OCI-LY7 (cell line): ENCODE measurements around the gene ZMYND15. TPM values are rescaled to one million over a fixed set of nuclear protein-coding genes. Genes with fewer than 3 reads are reported as not detected.

Source experiments
- BruUV-seq: library from RNA; stranded (reverse); fragments of 400-500 nt; replicated peaks from 2 replicates; lab custom pipeline; 2021; lab: Mats Ljungman, UMichigan
- CTCF ChIA-PET: fragments of 300-600 bp; sonication (Branson Sonifier 250); formaldehyde crosslinking; loops from one replicate; lab custom pipeline; 2022; ENCODE audit warnings: antibody characterized with exemption; ENCODE audit not compliant: unreplicated experiment; lab: Charles Lee
- POLR2A ChIA-PET: fragments of 300-600 bp; sonication (Branson Sonifier 250); formaldehyde crosslinking; loops from one replicate; lab custom pipeline; 2022; ENCODE audit warnings: antibody characterized with exemption; lab: Charles Lee
- DNase-seq: peaks from one replicate; pipeline ENCODE4 v3.0.0-alpha.2; 2015; ENCODE audit warnings: low spot score
- H2AFZ ChIP-seq: fragments of 200-600 bp; sonication (generic), shearing (Covaris generic); 2 replicates; pipeline ENCODE4 v1.6.1; 2014; ENCODE audit warnings: mild to moderate bottlenecking, antibody characterized with exemption, low read length, moderate library complexity
- H3K27ac ChIP-seq: fragments of 200-600 bp; sonication (generic); 2 replicates; pipeline ENCODE4 v1.5.1; 2014; ENCODE audit warnings: mixed run types, low read depth, mild to moderate bottlenecking, moderate library complexity, low read length, inconsistent platforms; ENCODE audit not compliant: poor library complexity, severe bottlenecking
- H3K36me3 ChIP-seq: fragments of 200-600 bp; sonication (generic); 2 replicates; pipeline ENCODE4 v1.6.1; 2014; ENCODE audit warnings: mild to moderate bottlenecking, antibody characterized with exemption, low read length, moderate library complexity, mixed read lengths; ENCODE audit not compliant: insufficient read depth
- H3K4me1 ChIP-seq: fragments of 200-600 bp; sonication (generic); 2 replicates; pipeline ENCODE4 v1.5.1; 2014; ENCODE audit warnings: mild to moderate bottlenecking, low read length; ENCODE audit not compliant: insufficient read depth, poor library complexity, severe bottlenecking
- H3K4me2 ChIP-seq: fragments of 200-600 bp; sonication (generic); 2 replicates; pipeline ENCODE4 v1.6.1; 2014; ENCODE audit warnings: mild to moderate bottlenecking, low read length
- H3K4me3 ChIP-seq: fragments of 200-600 bp; sonication (generic); 2 replicates; pipeline ENCODE4 v1.5.1; 2014; ENCODE audit warnings: mild to moderate bottlenecking, low read depth, low read length; ENCODE audit not compliant: poor library complexity, severe bottlenecking
- H3K79me2 ChIP-seq: fragments of 200-600 bp; sonication (generic); 2 replicates; pipeline ENCODE4 v1.6.1; 2016; ENCODE audit warnings: low read depth, mild to moderate bottlenecking, low read length, moderate library complexity, mixed read lengths; ENCODE audit not compliant: insufficient read depth
- H3K9me2 ChIP-seq: fragments of 200-600 bp; sonication (generic); 2 replicates; pipeline ENCODE4 v1.6.1; 2016; ENCODE audit warnings: mild to moderate bottlenecking, low read length, mixed read lengths; ENCODE audit not compliant: insufficient read depth
- H3K9me3 ChIP-seq: fragments of 200-600 bp; sonication (generic); 2 replicates; pipeline ENCODE4 v1.6.1; 2014; ENCODE audit warnings: mild to moderate bottlenecking, mixed run types, low read length, mixed read lengths
- H4K20me1 ChIP-seq: fragments of 200-600 bp; sonication (generic); 2 replicates; pipeline ENCODE4 v1.6.1; 2014; ENCODE audit warnings: mild to moderate bottlenecking, antibody characterized with exemption, low read length, moderate library complexity, mixed read lengths; ENCODE audit not compliant: insufficient read depth
- CTCF ChIP-seq: fragments of 200-600 bp; sonication (generic); conservative IDR thresholded peaks from 2 replicates; pipeline ENCODE4 v1.5.1; 2014; ENCODE audit warnings: mild to moderate bottlenecking, antibody characterized with exemption, low read length, moderate library complexity, mixed read lengths
- EZH2phosphoT487 ChIP-seq: fragments of 200-600 bp; sonication (generic); IDR thresholded peaks from 2 replicates; pipeline ENCODE4 v1.6.1; 2018; ENCODE audit warnings: low read depth, borderline replicate concordance, mild to moderate bottlenecking, mixed run types, antibody characterized with exemption, low read length, moderate library complexity, mixed read lengths
- intact Hi-C: fragments of 100-400 bp; cut with micrococcal nuclease; formaldehyde crosslinking; loops from one replicate; pipeline ENCODE4 v1.10.0; 2022; ENCODE audit not compliant: unreplicated experiment
- total RNA-seq, 2 experiments: library from RNA; depleted of rRNA in 1 of 2; stranded (reverse); fragments of >200 nt in 1 of 2; shearing (Covaris generic) in 1 of 2; gene quantifications; 2 replicates each; pipeline ENCODE4 v1.2.3, GENCODE V29; 2014 to 2022

ZMYND15 gene
- total RNA-seq, 2 experiments from 2014 or later, result not detected

GRCh38 chr17:4717791-4718190, 21.8 kb upstream of the ZMYND15 start:
- H3K4me1 ChIP-seq, result peaks cover 11% of the 10 kb centered on the region
- H3K9me3 ChIP-seq, result no peaks in the 10 kb centered on the region
- no peak overlapping the region for H2AFZ ChIP-seq
- ChIA-PET CTCF (no interaction called here), POLR2A (no interaction called here)
- no peaks in the 10 kb centered on the region for H3K79me2 ChIP-seq
- peaks cover 51% of the 10 kb centered on the region for H3K36me3 ChIP-seq
- no peak overlapping the region for H3K4me3 ChIP-seq
- no TSS peak for BruUV-seq
- no peaks in the 10 kb centered on the region for H3K9me2 ChIP-seq
- no peak overlapping the region for H3K27ac ChIP-seq
- intact Hi-C loops, result no loop called here
- no peak for DNase-seq
- no peaks in the 10 kb centered on the region for H4K20me1 ChIP-seq
- H3K4me2 ChIP-seq, result no peak overlapping the region
- TF ChIP-seq EZH2phosphoT487, result no peak
- TF ChIP-seq CTCF, result no peak

GRCh38 chr17:4718276-4718675, 21.4 kb upstream of the ZMYND15 start:
- H3K4me1 ChIP-seq, result peaks cover 11% of the 10 kb centered on the region
- no peaks in the 10 kb centered on the region for H3K9me3 ChIP-seq
- ChIA-PET CTCF (no interaction called here), POLR2A (no interaction called here)
- TF ChIP-seq EZH2phosphoT487 (no peak), CTCF (no peak)
- no peak overlapping the region for H3K27ac ChIP-seq
- intact Hi-C loops, result no loop called here
- no peak for DNase-seq
- H3K79me2 ChIP-seq, result no peaks in the 10 kb centered on the region
- BruUV-seq, result no TSS peak
- no peak overlapping the region for H3K4me3 ChIP-seq
- H2AFZ ChIP-seq, result no peak overlapping the region
- H3K36me3 ChIP-seq, result peaks cover 51% of the 10 kb centered on the region
- no peak overlapping the region for H3K4me2 ChIP-seq
- H3K9me2 ChIP-seq, result no peaks in the 10 kb centered on the region
- no peaks in the 10 kb centered on the region for H4K20me1 ChIP-seq

- TF ChIP-seq CTCF, result no peak
- no peak for TF ChIP-seq EZH2phosphoT487
- H3K9me2 ChIP-seq, result no peaks in the 10 kb centered on the region
- ChIA-PET CTCF (no interaction called here), POLR2A (interaction anchor here (0.7 kb wide), 1 partner anchor 44 kb away, joined by 4 read pairs; no protein-coding TSS in a partner anchor)
- no peak overlapping the region for H3K4me2 ChIP-seq
- H3K9me3 ChIP-seq, result no peaks in the 10 kb centered on the region
- H3K36me3 ChIP-seq, result peaks cover 51% of the 10 kb centered on the region
- no peak overlapping the region for H2AFZ ChIP-seq
- peaks cover 10% of the 10 kb centered on the region for H3K4me1 ChIP-seq
- no TSS peak for BruUV-seq
- no peak for DNase-seq
- H4K20me1 ChIP-seq, result no peaks in the 10 kb centered on the region
- H3K27ac ChIP-seq, result no peak overlapping the region
- H3K79me2 ChIP-seq, result no peaks in the 10 kb centered on the region
- no peak overlapping the region for H3K4me3 ChIP-seq
- intact Hi-C loops, result no loop called here
Observed at GRCh38 chr17:4719146-4719545, 20.5 kb upstream of the ZMYND15 start.
